NCI-H2171 treated with DMSO at 0.1 percent for 48 hours (cell line): ENCODE results near the gene IL4R.

Source experiments
- DNase-seq: peaks from one replicate; lab custom pipeline; 2025; lab: John Stamatoyannopoulos, UW

The IL4R gene

GRCh38 chr16:27359051-27359450, 45.3 kb downstream of the IL4R start:
- no peak for DNase-seq

- no peak for DNase-seq
These were observed 45.8 kb downstream of the IL4R start for GRCh38 chr16:27359615-27360014.

GRCh38 chr16:27361987-27362386, 48.2 kb downstream of the IL4R start:
- no peak for DNase-seq

- no peak for DNase-seq
These were observed 48.9 kb downstream of the IL4R start for GRCh38 chr16:27362570-27363245.

- no peak for DNase-seq
These were observed 49.5 kb downstream of the IL4R start for GRCh38 chr16:27363246-27363632.

- DNase-seq, result no peak
These were observed 50.0 kb downstream of the IL4R start for GRCh38 chr16:27363797-27364196.

GRCh38 chr16:27364493-27365141, 50.8 kb downstream of the IL4R start:
- DNase-seq, result no peak

GRCh38 chr16:27365142-27366089, 51.6 kb downstream of the IL4R start:
- no peak for DNase-seq

GRCh38 chr16:27366687-27367460, 53.1 kb downstream of the IL4R start:
- DNase-seq, result no peak

- peak; percentile 44 for DNase-seq
These were observed 53.9 kb downstream of the IL4R start for GRCh38 chr16:27367461-27368357.

- no peak for DNase-seq
These were observed 54.6 kb downstream of the IL4R start for GRCh38 chr16:27368358-27368722.

GRCh38 chr16:27369806-27370205, 56.0 kb downstream of the IL4R start:
- DNase-seq, result no peak

GRCh38 chr16:27370318-27370717, 56.5 kb downstream of the IL4R start:
- no peak for DNase-seq

- no peak for DNase-seq
These were observed 59.5 kb downstream of the IL4R start for GRCh38 chr16:27373312-27373711.

GRCh38 chr16:27374221-27374803, 60.5 kb downstream of the IL4R start:
- DNase-seq, result no peak

GRCh38 chr16:27374804-27375425, 61.1 kb downstream of the IL4R start:
- peak; percentile 82 for DNase-seq

- no peak for DNase-seq
These were observed 64.1 kb downstream of the IL4R start for GRCh38 chr16:27377666-27378485.

- no peak for DNase-seq
These were observed 65.2 kb downstream of the IL4R start for GRCh38 chr16:27378871-27379481.

- no peak for DNase-seq
These were observed 66.1 kb downstream of the IL4R start for GRCh38 chr16:27379919-27380318.
